ENCODE data around the gene GRAP2. TPM values are rescaled to one million over a fixed set of nuclear protein-coding genes. Genes with fewer than 3 reads are reported as not detected.

Gene GRAP2
- total RNA-seq, 3 donors from 2014 or later (not counting 1 experiment from before 2014, with no cell fraction given), result 65.1 to 97.3 (median 92.2) TPM

GRCh38 chr22:40014667-40015248 lies 113.9 kb downstream of the GRAP2 start:
- Histone ChIP-seq H3K27ac (ENCODE audit: low read length) (no peak overlapping the region), H3K36me3 (ENCODE audit: control insufficient read depth, insufficient read depth, low read length) (no peaks in the 10 kb centered on the region), H3K4me3 (ENCODE audit: low read length) (no peak overlapping the region), H3K4me1 (ENCODE audit: control insufficient read depth, insufficient read depth, low read length) (peaks cover 7% of the 10 kb centered on the region), H3K9me3 (ENCODE audit: control insufficient read depth, insufficient read depth, low read length) (no peaks in the 10 kb centered on the region), H3K27me3 (ENCODE audit: control insufficient read depth, insufficient read depth, low read length) (peaks cover 11% of the 10 kb centered on the region)
- no peak overlapping the region for H3K4me3 Mint-ChIP-seq
- H3K36me3 Mint-ChIP-seq, result no peaks in the 10 kb centered on the region
- no peak for TF ChIP-seq CTCF (IDR thresholded peaks at IDR 0.05)
- intact Hi-C loops (cut with micrococcal nuclease), result no loop called here
- peaks cover 22 to 23% of the 10 kb centered on the region in 2 donors for H3K27me3 Mint-ChIP-seq (ENCODE audit: low read depth in 2 of 2)
- WGBS (ENCODE audit: insufficient coverage), result 91% methylated on average over 5 of the region's 5 CpGs
- no peaks in the 10 kb centered on the region for H3K9me3 Mint-ChIP-seq
- peaks cover 6 to 8% of the 10 kb centered on the region in 2 donors for H3K4me1 Mint-ChIP-seq
- DNase-seq (no peak), ATAC-seq (no peak)
- no peak overlapping the region for H3K27ac Mint-ChIP-seq

- Histone ChIP-seq H3K4me1 (ENCODE audit: control insufficient read depth, insufficient read depth, low read length) (no peaks in the 10 kb centered on the region), H3K9me3 (ENCODE audit: control insufficient read depth, insufficient read depth, low read length) (no peaks in the 10 kb centered on the region), H3K4me3 (ENCODE audit: low read length) (no peak overlapping the region), H3K27ac (ENCODE audit: low read length) (no peak overlapping the region), H3K36me3 (ENCODE audit: control insufficient read depth, insufficient read depth, low read length) (no peaks in the 10 kb centered on the region), H3K27me3 (ENCODE audit: control insufficient read depth, insufficient read depth, low read length) (peaks cover 4% of the 10 kb centered on the region)
- Mint-ChIP-seq H3K4me3 (no peak overlapping the region), H3K9me3 (no peaks in the 10 kb centered on the region), H3K36me3 (no peaks in the 10 kb centered on the region), H3K4me1 (peaks cover 0 to under 1% of the 10 kb centered on the region in 2 donors), H3K27me3 (ENCODE audit: low read depth in 2 of 2) (peaks cover 18 to 22% of the 10 kb centered on the region in 2 donors), H3K27ac (no peak overlapping the region)
- no peak for TF ChIP-seq CTCF (IDR thresholded peaks at IDR 0.05)
- DNase-seq, result no peak
- no peak for ATAC-seq
- WGBS (ENCODE audit: insufficient coverage), result 88% methylated on average over 10 of the region's 10 CpGs
- intact Hi-C loops (cut with micrococcal nuclease), result no loop called here
Measured at GRCh38 chr22:40015358-40015976, 114.6 kb downstream of the GRAP2 start.

GRCh38 chr22:40018051-40018450 lies 117.2 kb downstream of the GRAP2 start:
- no peaks in the 10 kb centered on the region for H3K9me3 ChIP-seq (ENCODE audit: control insufficient read depth, insufficient read depth, low read length)
- H3K36me3 Mint-ChIP-seq, result no peaks in the 10 kb centered on the region
- H3K27me3 ChIP-seq (ENCODE audit: control insufficient read depth, insufficient read depth, low read length), result no peaks in the 10 kb centered on the region
- H3K9me3 Mint-ChIP-seq, result no peaks in the 10 kb centered on the region
- peaks cover 5 to 13% of the 10 kb centered on the region in 2 donors for H3K27me3 Mint-ChIP-seq (ENCODE audit: low read depth in 2 of 2)
- ATAC-seq (no peak), DNase-seq (no peak)
- intact Hi-C loops (cut with micrococcal nuclease), result no loop called here
- WGBS (ENCODE audit: insufficient coverage), result 97% methylated on average over 6 of the region's 6 CpGs
- H3K4me3 Mint-ChIP-seq, result no peak overlapping the region
- TF ChIP-seq CTCF (IDR thresholded peaks at IDR 0.05), result no peak
- H3K27ac Mint-ChIP-seq, result no peak overlapping the region
- no peak overlapping the region for H3K27ac ChIP-seq (ENCODE audit: low read length)
- no peaks in the 10 kb centered on the region for H3K4me1 ChIP-seq (ENCODE audit: control insufficient read depth, insufficient read depth, low read length)
- no peaks in the 10 kb centered on the region for H3K36me3 ChIP-seq (ENCODE audit: control insufficient read depth, insufficient read depth, low read length)
- H3K4me1 Mint-ChIP-seq, result no peaks in the 10 kb centered on the region
- H3K4me3 ChIP-seq (ENCODE audit: low read length), result no peak overlapping the region

Measured in natural killer cell (primary cell).